Panc1 (cell line): ENCODE results near the gene RAB3GAP2.

Source experiments
- POLR2AphosphoS5 ChIP-seq: IDR thresholded peaks from 2 replicates; pipeline ENCODE4 v1.6.1; 2012; ENCODE audit warnings: mild to moderate bottlenecking, low read depth, low read length, moderate library complexity
- SIN3A ChIP-seq: IDR thresholded peaks from 2 replicates; pipeline ENCODE4 v1.6.1; 2012; ENCODE audit warnings: low read depth, mild to moderate bottlenecking, low read length, moderate library complexity, borderline replicate concordance; ENCODE audit not compliant: insufficient read depth
- TF ChIP-seq, protein P1 (sequence below): fragments of 450-650 bp; IDR thresholded peaks from 2 replicates; pipeline ENCODE4 v1.5.1; 2017; ENCODE audit warnings: mild to moderate bottlenecking
- TF ChIP-seq, protein P2 (sequence below), 2 experiments: IDR thresholded peaks; 2 replicates each; pipeline ENCODE4 v1.6.1; 2011 to 2012; ENCODE audit warnings: low read depth in 2 of 2, control low read depth in 1 of 2, low read length in 1 of 2, mild to moderate bottlenecking in 1 of 2, moderate library complexity in 1 of 2; ENCODE audit not compliant: insufficient read depth in 1 of 2

DNA sequence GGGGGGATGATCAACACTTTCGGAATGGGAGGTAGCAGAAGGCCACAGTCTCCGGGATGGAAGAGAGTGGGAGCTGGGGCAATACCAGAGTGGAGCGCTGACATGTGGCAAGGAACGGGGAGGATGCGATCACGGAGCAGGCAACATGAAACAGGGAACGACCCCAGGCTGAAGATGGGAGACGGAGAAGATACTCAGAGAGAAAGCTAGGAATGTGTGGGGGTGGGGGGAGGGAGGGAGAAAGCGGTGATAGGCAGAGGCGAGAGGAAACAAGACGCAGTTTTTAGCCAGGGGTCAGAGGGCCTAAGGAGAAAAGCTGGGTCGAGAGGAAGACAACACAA is 577 bp downstream of the RAB3GAP2 start:
- TF ChIP-seq, protein P1, sequence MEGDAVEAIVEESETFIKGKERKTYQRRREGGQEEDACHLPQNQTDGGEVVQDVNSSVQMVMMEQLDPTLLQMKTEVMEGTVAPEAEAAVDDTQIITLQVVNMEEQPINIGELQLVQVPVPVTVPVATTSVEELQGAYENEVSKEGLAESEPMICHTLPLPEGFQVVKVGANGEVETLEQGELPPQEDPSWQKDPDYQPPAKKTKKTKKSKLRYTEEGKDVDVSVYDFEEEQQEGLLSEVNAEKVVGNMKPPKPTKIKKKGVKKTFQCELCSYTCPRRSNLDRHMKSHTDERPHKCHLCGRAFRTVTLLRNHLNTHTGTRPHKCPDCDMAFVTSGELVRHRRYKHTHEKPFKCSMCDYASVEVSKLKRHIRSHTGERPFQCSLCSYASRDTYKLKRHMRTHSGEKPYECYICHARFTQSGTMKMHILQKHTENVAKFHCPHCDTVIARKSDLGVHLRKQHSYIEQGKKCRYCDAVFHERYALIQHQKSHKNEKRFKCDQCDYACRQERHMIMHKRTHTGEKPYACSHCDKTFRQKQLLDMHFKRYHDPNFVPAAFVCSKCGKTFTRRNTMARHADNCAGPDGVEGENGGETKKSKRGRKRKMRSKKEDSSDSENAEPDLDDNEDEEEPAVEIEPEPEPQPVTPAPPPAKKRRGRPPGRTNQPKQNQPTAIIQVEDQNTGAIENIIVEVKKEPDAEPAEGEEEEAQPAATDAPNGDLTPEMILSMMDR, result no peak
- TF ChIP-seq, protein P2, sequence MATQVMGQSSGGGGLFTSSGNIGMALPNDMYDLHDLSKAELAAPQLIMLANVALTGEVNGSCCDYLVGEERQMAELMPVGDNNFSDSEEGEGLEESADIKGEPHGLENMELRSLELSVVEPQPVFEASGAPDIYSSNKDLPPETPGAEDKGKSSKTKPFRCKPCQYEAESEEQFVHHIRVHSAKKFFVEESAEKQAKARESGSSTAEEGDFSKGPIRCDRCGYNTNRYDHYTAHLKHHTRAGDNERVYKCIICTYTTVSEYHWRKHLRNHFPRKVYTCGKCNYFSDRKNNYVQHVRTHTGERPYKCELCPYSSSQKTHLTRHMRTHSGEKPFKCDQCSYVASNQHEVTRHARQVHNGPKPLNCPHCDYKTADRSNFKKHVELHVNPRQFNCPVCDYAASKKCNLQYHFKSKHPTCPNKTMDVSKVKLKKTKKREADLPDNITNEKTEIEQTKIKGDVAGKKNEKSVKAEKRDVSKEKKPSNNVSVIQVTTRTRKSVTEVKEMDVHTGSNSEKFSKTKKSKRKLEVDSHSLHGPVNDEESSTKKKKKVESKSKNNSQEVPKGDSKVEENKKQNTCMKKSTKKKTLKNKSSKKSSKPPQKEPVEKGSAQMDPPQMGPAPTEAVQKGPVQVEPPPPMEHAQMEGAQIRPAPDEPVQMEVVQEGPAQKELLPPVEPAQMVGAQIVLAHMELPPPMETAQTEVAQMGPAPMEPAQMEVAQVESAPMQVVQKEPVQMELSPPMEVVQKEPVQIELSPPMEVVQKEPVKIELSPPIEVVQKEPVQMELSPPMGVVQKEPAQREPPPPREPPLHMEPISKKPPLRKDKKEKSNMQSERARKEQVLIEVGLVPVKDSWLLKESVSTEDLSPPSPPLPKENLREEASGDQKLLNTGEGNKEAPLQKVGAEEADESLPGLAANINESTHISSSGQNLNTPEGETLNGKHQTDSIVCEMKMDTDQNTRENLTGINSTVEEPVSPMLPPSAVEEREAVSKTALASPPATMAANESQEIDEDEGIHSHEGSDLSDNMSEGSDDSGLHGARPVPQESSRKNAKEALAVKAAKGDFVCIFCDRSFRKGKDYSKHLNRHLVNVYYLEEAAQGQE (IDR thresholded peaks at IDR 0.05; ENCODE audit: insufficient read depth in 1 of 2, low read depth in 2 of 2, low read length in 1 of 2), result no peak
- TF ChIP-seq POLR2AphosphoS5, result no peak
- TF ChIP-seq SIN3A, result no peak
